KOPT-K1 (cell line): ENCODE measurements around the gene NUAK2.

Experiments used
- H3K27ac ChIP-seq: fragments of 200-600 bp; sonication (generic); 2 replicates; pipeline ENCODE4 v1.5.1; 2016; ENCODE audit warnings: antibody characterized with exemption, mild to moderate bottlenecking, low read depth, low read length; ENCODE audit not compliant: poor library complexity, severe bottlenecking
- H3K36me3 ChIP-seq: fragments of 200-600 bp; sonication (generic); 2 replicates; pipeline ENCODE4 v1.5.1; 2017; ENCODE audit warnings: antibody characterized with exemption, mild to moderate bottlenecking, low read length, moderate library complexity; ENCODE audit not compliant: insufficient read depth
- H3K9me3 ChIP-seq: fragments of 200-600 bp; sonication (generic); 2 replicates; pipeline ENCODE4 v1.5.1; 2017; ENCODE audit warnings: antibody characterized with exemption, low read length, mild to moderate bottlenecking; ENCODE audit not compliant: insufficient read depth, poor library complexity, severe bottlenecking

The NUAK2 gene

DNA sequence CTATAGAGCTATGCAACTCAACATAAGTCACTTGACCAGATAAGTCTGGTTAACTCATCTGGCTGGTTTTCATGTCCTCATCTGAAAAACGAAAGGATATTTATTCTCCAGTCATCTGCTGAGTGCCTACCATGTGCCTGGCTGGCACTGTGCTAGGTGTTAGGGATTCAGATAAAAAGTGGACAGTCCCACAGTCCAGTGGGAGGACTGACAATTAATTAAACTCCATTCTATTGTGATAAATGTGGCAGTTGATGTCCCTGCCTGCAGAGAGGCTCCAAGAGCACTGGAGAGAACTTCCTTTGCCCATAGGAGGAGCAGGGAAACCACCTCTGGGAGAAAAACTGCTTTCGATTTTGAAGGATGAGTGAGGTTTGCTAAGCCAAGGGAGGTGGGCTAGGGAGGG lies 5.4 kb downstream of the NUAK2 start:
- no peaks in the 10 kb centered on the region for H3K9me3 ChIP-seq
- no peak overlapping the region for H3K27ac ChIP-seq
- H3K36me3 ChIP-seq, result no peaks in the 10 kb centered on the region

GRCh38 chr1:205315008-205315618 lies 6.4 kb downstream of the NUAK2 start:
- H3K9me3 ChIP-seq, result no peaks in the 10 kb centered on the region
- no peaks in the 10 kb centered on the region for H3K36me3 ChIP-seq
- no peak overlapping the region for H3K27ac ChIP-seq

DNA sequence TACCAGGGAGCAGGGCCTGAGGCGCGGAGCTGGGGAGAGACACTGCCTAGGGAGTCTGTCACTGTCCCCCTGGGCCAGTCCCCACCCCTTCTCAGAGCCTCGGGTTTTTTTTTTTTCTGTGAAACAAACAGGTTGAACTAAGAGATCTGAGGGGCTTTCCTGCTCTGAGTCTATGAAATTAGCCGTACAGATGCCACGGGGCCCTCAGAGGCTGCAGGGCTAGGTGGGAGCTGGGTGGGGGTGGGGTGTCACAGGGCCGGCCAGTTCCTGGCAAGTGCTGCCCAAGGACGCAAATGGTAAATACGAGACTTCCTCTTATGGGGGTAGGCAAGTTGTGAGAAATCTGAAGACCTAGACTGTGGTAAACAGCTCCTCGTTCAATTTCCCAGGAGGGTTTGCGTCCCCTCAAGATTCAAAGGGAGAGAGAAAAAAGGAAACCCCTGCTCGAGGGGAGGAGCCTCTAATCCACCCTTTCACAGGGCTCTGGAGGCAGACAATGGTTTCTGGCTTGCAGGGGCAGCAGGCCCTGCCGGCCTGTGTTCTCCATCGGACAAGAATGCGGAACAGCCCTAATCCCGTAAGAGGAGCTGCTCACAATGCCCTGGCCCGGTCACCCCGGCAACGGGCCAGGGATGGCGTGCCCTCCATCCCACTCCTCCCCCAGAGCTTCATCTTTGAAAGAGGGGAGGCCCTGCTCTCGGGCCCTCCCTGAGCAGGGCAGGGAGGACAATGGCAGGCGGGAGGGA lies 7.8 kb downstream of the NUAK2 start:
- Histone ChIP-seq H3K27ac (no peak overlapping the region), H3K9me3 (no peaks in the 10 kb centered on the region), H3K36me3 (no peaks in the 10 kb centered on the region)

DNA sequence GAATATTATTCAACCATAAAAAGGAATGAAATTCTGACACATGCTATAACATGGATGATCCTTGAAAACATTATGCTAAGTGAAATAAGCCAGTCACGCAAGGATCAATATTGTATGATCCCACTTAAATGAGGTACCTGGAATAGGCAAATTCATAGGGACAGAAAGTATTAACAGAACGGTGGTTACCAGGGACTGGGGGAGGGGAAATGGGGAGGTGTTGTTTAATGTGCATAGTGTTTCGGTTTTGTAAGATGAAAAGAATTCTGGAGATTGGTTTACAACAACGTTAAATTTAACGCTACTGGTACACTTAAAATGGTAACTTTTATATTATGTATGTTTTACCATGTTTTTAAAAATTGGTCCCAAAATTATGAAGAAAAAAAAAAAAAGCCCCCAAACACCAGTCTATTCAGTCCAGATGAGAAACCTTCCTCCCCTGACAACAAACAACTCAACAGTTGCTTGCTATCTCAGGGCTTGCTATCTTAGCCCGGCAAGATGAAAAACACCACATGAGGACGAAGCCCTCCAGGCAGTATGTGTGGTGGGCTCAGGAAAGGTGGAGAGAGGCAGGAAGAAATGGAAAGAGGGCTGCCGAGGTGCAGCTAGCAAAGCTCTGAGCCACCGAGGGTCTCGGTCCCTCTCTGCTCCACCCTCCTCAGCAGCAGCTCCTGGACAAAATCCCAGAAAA lies 8.5 kb downstream of the NUAK2 start:
- Histone ChIP-seq H3K36me3 (no peaks in the 10 kb centered on the region), H3K27ac (no peak overlapping the region), H3K9me3 (no peaks in the 10 kb centered on the region)

DNA sequence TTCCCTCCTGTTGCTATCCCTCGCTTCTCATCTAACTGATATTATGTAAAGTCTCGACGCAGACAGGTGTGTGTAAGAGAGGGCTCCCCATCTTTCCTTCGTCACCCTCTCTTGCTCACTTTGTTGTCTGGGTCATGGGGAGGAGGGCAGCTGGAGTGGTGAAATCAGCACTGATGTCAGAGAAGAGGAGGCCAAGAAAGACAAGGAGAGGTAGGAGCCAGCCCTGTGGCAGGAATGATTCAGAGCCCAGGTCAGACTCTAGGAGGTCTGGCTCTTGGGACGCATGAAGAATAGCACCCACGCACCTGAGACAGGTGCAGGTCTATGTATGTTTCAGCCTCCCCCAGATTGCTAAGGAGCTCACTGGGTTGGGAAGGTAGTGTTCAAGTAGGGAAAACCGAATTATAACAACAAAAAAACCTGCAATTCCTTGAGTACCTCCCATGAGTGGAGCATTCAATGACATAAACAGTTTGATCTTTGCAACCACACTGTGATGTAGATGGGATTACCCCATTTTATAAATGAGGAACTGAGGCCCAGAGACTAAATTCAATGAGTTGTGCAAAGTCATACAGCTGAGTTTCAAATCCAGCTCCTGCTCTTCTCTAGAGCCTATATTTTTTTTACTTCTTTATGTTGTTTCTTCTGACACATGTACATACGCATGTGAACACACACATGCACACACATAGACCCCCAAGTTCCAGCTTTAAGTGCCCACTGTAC lies 10.4 kb downstream of the NUAK2 start:
- no peak overlapping the region for H3K27ac ChIP-seq
- no peaks in the 10 kb centered on the region for H3K36me3 ChIP-seq
- H3K9me3 ChIP-seq, result no peaks in the 10 kb centered on the region

- Histone ChIP-seq H3K9me3 (no peaks in the 10 kb centered on the region), H3K36me3 (no peaks in the 10 kb centered on the region)
These were observed 11.8 kb downstream of the NUAK2 start for GRCh38 chr1:205309741-205310140.

DNA sequence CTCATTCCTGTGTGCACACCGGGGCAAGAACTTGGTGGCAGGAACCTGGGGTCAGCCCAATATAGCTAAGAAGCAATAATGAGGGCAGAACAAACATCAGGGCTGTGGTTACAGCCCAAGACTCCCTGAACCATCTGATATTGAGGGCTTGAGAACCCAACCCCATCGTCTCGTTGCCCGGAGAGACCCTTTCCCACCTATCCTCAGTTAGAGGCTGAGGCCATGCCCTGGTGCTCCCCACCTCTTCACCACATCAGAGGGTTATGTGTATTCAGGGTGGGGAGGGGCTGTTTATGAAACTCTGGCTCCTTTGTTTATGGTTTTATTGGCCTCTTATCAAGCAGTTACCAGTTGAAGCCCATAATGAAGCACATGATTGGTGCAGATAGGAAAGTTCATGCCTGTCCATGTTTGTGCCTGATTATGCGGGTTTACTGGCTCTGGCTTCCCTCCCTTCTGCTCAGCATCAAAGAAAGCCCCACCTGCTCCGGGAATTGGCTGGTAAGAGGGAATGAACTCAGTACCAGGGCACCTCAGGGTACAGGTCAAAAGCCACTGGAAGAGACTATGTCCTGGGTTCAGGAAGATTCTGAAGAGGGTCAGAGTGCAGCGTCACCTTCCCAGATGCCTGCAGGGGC lies 14.5 kb downstream of the NUAK2 start:
- Histone ChIP-seq H3K27ac (no peak overlapping the region), H3K9me3 (no peaks in the 10 kb centered on the region), H3K36me3 (no peaks in the 10 kb centered on the region)

More at GRCh38 chr1:205309741-205310140, 11.8 kb downstream of the NUAK2 start:
- no peak overlapping the region for H3K27ac ChIP-seq

GRCh38 chr1:205304695-205305070 lies 16.9 kb downstream of the NUAK2 start:
- no peaks in the 10 kb centered on the region for H3K9me3 ChIP-seq
- no peaks in the 10 kb centered on the region for H3K36me3 ChIP-seq
- no peak overlapping the region for H3K27ac ChIP-seq

DNA sequence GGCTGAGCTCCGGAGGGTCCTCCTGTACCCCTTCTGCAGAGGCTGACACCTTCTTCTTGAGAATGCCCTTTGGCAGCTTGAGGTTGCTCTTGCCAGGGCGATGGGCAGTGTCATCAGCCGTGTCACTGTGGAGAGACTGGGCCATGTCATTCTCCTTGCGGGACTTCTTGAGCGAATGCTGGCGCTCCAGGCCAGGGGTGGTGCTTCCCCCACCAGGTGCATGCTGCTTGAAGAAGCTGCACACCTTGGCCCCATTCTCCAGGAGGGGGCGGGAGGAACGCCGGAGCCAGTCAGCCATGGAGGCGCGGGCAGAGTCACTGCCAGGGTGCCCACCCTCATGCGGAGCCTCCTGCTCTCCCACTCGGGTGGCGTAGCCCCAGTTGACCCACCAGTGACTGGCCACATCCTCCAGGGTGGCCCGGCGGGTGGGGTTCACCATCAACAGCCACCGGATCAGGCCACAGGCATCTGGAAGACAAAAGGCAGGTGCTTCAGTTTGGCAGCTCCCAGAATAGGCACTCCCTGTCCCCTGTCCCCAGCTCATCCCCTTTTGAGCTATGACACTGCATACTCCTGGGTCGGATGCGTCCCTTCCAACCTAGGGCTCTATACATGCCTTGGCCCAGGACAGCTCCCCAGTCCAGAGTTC lies 17.4 kb downstream of the NUAK2 start:
- Histone ChIP-seq H3K27ac (no peak overlapping the region), H3K36me3 (no peaks in the 10 kb centered on the region), H3K9me3 (no peaks in the 10 kb centered on the region)

GRCh38 chr1:205303247-205303888 lies 18.2 kb downstream of the NUAK2 start:
- Histone ChIP-seq H3K9me3 (no peaks in the 10 kb centered on the region), H3K27ac (no peak overlapping the region), H3K36me3 (no peaks in the 10 kb centered on the region)

GRCh38 chr1:205301842-205302588 lies 19.5 kb downstream of the NUAK2 start:
- Histone ChIP-seq H3K27ac (no peak overlapping the region), H3K9me3 (no peaks in the 10 kb centered on the region), H3K36me3 (no peaks in the 10 kb centered on the region)

DNA sequence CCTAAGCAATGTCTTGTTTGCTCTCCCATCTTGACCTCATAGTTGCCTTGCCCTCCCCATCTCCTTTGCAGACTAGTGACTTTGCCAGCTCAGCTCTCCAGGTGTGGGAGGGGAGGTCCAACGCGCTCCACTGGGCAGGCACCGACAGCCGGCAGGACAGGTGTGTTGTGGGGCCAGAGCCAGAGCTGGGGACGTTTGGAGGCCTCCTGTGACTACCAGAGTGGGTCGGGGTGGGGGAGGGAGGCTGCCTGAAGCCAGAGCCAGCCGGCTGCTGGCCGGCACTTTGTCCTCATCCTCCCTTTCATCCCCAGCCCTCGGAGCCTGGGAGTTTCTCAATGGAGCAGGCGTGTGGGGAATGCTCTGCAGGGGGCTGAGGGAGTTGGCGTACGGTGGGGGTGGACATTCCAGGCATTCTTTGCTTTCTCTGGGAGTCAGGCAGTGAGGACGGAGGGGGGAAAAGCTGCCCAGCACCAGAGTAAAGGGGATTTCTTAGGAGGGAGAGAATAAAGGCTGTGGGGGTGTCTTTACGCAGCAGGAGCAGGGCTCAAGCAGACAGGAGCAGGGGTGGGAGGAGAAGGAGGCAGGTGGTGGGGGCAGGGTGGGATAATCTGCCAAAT lies 20.2 kb downstream of the NUAK2 start:
- H3K27ac ChIP-seq, result no peak overlapping the region
- H3K9me3 ChIP-seq, result no peaks in the 10 kb centered on the region
- H3K36me3 ChIP-seq, result no peaks in the 10 kb centered on the region

- H3K9me3 ChIP-seq, result no peaks in the 10 kb centered on the region
- H3K36me3 ChIP-seq, result no peaks in the 10 kb centered on the region
- no peak overlapping the region for H3K27ac ChIP-seq
These were observed 21.4 kb downstream of the NUAK2 start for GRCh38 chr1:205300149-205300548.
